ENCODE measurements around the gene MED10. TPM values are rescaled to one million over a fixed set of nuclear protein-coding genes. Genes with fewer than 3 reads are reported as not detected.
A peak's percentile ranks its signal among the peaks of the same experiment; 100 is the strongest.

MED10 gene
- total RNA-seq, 1 donor from 2014 or later = 49.3 TPM

DNA sequence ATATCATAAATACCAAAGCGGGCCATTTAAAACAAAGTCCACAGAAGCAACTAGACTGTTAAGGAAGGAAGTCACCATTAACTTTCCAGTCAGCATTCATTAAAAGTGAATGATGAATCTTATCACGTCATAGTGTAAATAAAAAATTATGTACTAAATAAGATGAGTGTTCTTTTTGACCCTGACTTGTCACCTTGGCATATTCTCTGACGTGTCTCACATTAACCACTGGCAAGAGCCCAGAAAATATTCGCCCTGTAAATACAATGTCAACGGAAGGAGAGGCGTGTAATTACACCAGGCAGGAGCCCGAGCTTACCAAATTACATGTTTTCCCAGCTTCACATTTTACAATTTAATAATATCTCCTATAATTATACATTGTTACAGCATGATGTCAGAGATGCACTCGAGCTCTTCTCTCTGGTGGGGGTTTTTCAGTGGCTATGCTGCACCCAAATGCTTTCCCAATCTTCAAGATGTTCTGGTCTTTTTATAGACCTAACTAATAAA, 41.0 kb upstream of the MED10 start:
- Histone ChIP-seq H3K9ac (ENCODE audit: low read length) (no peak overlapping the region), H3K4me1 (ENCODE audit: insufficient read depth, low read length) (no peaks in the 10 kb centered on the region), H3K36me3 (ENCODE audit: insufficient read depth, low read length) (no peaks in the 10 kb centered on the region), H2AFZ (ENCODE audit: low read depth, low read length) (no peak overlapping the region), H3K9me3 (ENCODE audit: insufficient read depth, low read depth, low read length) (no peaks in the 10 kb centered on the region), H3K4me2 (ENCODE audit: low read length) (no peak overlapping the region), H3K27ac (ENCODE audit: low read depth, low read length) (no peak overlapping the region), H3K79me2 (ENCODE audit: insufficient read depth, low read length) (no peaks in the 10 kb centered on the region), H3K27me3 (ENCODE audit: insufficient read depth, low read length) (no peaks in the 10 kb centered on the region), H3K4me3 (ENCODE audit: insufficient read depth, low read depth, low read length) (no peak overlapping the region), H4K20me1 (ENCODE audit: insufficient read depth, low read length) (no peaks in the 10 kb centered on the region)
- no peaks in the 10 kb centered on the region for H3K36me3 Mint-ChIP-seq (ENCODE audit: low read depth, unreplicated experiment)
- peaks cover 43% of the 10 kb centered on the region for H3K27me3 Mint-ChIP-seq (ENCODE audit: low read depth, unreplicated experiment)
- H3K4me1 Mint-ChIP-seq (ENCODE audit: low read depth, unreplicated experiment) = peaks cover 2% of the 10 kb centered on the region
- no peak overlapping the region for H3K4me3 Mint-ChIP-seq (ENCODE audit: unreplicated experiment)
- TF ChIP-seq EZH2 (IDR thresholded peaks at IDR 0.05; ENCODE audit: insufficient read depth, low read length) = no peak
- TF ChIP-seq, protein P1, sequence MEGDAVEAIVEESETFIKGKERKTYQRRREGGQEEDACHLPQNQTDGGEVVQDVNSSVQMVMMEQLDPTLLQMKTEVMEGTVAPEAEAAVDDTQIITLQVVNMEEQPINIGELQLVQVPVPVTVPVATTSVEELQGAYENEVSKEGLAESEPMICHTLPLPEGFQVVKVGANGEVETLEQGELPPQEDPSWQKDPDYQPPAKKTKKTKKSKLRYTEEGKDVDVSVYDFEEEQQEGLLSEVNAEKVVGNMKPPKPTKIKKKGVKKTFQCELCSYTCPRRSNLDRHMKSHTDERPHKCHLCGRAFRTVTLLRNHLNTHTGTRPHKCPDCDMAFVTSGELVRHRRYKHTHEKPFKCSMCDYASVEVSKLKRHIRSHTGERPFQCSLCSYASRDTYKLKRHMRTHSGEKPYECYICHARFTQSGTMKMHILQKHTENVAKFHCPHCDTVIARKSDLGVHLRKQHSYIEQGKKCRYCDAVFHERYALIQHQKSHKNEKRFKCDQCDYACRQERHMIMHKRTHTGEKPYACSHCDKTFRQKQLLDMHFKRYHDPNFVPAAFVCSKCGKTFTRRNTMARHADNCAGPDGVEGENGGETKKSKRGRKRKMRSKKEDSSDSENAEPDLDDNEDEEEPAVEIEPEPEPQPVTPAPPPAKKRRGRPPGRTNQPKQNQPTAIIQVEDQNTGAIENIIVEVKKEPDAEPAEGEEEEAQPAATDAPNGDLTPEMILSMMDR (IDR thresholded peaks at IDR 0.05; ENCODE audit: insufficient read depth, low read depth, low read length) = no peak
- FAIRE-seq (no peak), DNase-seq (ENCODE audit: low read depth) (peak; percentile 1)
- H3K9me3 Mint-ChIP-seq (ENCODE audit: unreplicated experiment) = peaks cover 8% of the 10 kb centered on the region
- no peak overlapping the region for H3K27ac Mint-ChIP-seq (ENCODE audit: unreplicated experiment)

DNA sequence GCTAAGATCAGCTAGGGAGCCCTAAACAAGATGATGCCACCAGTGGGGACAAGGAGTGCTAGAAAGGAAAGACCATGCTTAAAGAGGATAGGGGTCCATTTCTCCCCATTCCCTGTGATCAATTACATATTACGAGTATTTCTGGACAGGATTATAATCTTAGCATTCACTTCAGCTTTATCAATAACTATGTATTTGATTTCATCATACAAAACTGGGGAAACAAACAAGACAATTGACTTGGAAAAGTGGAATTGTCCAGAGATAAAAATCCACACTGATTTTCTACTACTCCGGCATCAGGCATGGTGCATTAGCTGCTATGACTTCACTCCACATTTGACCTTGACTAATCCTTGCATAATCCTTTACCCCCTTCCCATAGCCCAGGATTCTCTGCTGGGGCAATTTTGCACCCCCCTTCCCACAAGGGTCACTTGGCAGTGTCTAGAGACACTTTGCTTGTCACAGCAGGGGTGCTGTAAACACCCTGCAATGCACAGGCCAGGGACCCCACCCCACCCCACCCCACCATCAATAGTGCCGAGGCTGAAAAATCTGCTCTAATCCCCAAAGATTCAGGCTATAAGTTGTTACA, 40.4 kb upstream of the MED10 start:
- Histone ChIP-seq H3K36me3 (ENCODE audit: insufficient read depth, low read length) (no peaks in the 10 kb centered on the region), H3K27me3 (ENCODE audit: insufficient read depth, low read length) (no peaks in the 10 kb centered on the region), H3K9ac (ENCODE audit: low read length) (no peak overlapping the region), H3K4me2 (ENCODE audit: low read length) (no peak overlapping the region), H3K9me3 (ENCODE audit: insufficient read depth, low read depth, low read length) (no peaks in the 10 kb centered on the region), H3K4me3 (ENCODE audit: insufficient read depth, low read depth, low read length) (no peak overlapping the region), H3K4me1 (ENCODE audit: insufficient read depth, low read length) (no peaks in the 10 kb centered on the region), H3K27ac (ENCODE audit: low read depth, low read length) (no peak overlapping the region), H4K20me1 (ENCODE audit: insufficient read depth, low read length) (no peaks in the 10 kb centered on the region), H2AFZ (ENCODE audit: low read depth, low read length) (no peak overlapping the region), H3K79me2 (ENCODE audit: insufficient read depth, low read length) (no peaks in the 10 kb centered on the region)
- Mint-ChIP-seq H3K27me3 (ENCODE audit: low read depth, unreplicated experiment) (peaks cover 44% of the 10 kb centered on the region), H3K36me3 (ENCODE audit: low read depth, unreplicated experiment) (no peaks in the 10 kb centered on the region), H3K9me3 (ENCODE audit: unreplicated experiment) (peaks cover 8% of the 10 kb centered on the region), H3K4me3 (ENCODE audit: unreplicated experiment) (no peak overlapping the region), H3K27ac (ENCODE audit: unreplicated experiment) (no peak overlapping the region), H3K4me1 (ENCODE audit: low read depth, unreplicated experiment) (peaks cover 2% of the 10 kb centered on the region)
- no peak for DNase-seq (ENCODE audit: low read depth)
- TF ChIP-seq, protein P1 (IDR thresholded peaks at IDR 0.05; ENCODE audit: insufficient read depth, low read depth, low read length) = no peak
- no peak for TF ChIP-seq EZH2 (IDR thresholded peaks at IDR 0.05; ENCODE audit: insufficient read depth, low read length)
- no peak for FAIRE-seq

DNA sequence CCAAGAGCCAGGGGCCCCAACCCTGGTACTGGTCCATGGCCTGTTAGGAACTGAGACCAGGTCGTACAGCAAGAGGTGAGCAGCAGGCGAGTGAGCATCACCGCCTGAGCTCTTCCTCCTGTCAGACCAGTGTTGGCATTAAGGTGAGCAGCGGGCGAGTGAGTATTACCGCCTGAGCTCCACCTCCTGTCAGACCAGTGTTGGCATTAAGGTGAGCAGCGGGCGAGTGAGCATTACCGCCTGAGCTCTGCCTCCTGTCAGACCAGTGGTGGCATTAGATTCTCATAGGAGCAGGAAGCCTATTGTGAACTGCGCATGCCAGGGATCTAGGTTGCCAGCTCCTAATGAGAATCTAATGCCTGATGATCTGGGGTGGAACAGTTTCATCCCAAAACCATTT, 39.3 kb upstream of the MED10 start:
- no peak overlapping the region for H2AFZ ChIP-seq (ENCODE audit: low read depth, low read length)
- Mint-ChIP-seq H3K27me3 (ENCODE audit: low read depth, unreplicated experiment) (peaks cover 46% of the 10 kb centered on the region), H3K36me3 (ENCODE audit: low read depth, unreplicated experiment) (no peaks in the 10 kb centered on the region), H3K9me3 (ENCODE audit: unreplicated experiment) (peaks cover 8% of the 10 kb centered on the region), H3K27ac (ENCODE audit: unreplicated experiment) (no peak overlapping the region), H3K4me3 (ENCODE audit: unreplicated experiment) (no peak overlapping the region), H3K4me1 (ENCODE audit: low read depth, unreplicated experiment) (peaks cover 2% of the 10 kb centered on the region)
- H3K27me3 ChIP-seq (ENCODE audit: insufficient read depth, low read length) = no peaks in the 10 kb centered on the region
- no peak for TF ChIP-seq EZH2 (IDR thresholded peaks at IDR 0.05; ENCODE audit: insufficient read depth, low read length)
- H3K4me1 ChIP-seq (ENCODE audit: insufficient read depth, low read length) = no peaks in the 10 kb centered on the region
- DNase-seq (ENCODE audit: low read depth) = no peak
- H3K36me3 ChIP-seq (ENCODE audit: insufficient read depth, low read length) = no peaks in the 10 kb centered on the region
- no peaks in the 10 kb centered on the region for H3K9me3 ChIP-seq (ENCODE audit: insufficient read depth, low read depth, low read length)
- no peak overlapping the region for H3K4me2 ChIP-seq (ENCODE audit: low read length)
- no peak overlapping the region for H3K4me3 ChIP-seq (ENCODE audit: insufficient read depth, low read depth, low read length)
- no peaks in the 10 kb centered on the region for H3K79me2 ChIP-seq (ENCODE audit: insufficient read depth, low read length)
- no peak overlapping the region for H3K9ac ChIP-seq (ENCODE audit: low read length)
- no peak for FAIRE-seq
- H4K20me1 ChIP-seq (ENCODE audit: insufficient read depth, low read length) = no peaks in the 10 kb centered on the region
- H3K27ac ChIP-seq (ENCODE audit: low read depth, low read length) = no peak overlapping the region
